ENCODE measurements around the gene ATXN1.

DNA sequence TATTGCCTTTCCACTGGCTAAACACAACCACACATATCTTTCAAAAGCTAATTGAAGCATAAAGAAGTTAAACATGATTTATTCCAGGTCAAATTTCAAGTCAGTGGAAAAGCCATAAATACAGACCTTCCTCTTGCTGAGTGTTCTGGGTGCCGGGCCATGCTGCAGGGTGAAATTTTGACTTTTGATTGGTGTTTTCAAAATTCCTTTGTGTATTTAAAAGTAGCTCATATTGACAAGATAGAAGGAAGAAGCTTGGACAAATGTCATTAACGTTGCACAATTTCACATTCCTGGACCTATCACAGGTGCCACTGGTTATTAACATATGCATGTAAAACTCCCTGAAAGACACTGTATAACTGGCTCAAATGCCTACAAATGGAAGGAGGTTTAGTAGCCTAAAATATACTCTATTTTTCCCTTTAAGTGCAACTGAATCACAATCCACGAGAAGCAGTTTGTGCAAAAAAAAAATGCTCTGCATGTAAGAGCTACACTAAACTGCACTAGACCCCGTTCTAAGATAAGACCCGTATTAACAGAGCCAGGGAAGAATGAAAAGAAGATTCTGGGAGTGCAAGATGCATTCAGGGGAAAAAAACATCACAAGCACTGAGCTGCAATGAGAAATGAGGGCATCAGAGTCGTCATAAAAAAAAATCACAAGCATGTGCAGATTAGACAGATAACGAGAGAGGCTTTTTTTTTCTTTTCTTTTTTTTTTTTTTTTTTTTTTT is 30.4 kb downstream of the ATXN1 start:
- TF ChIP-seq POLR2A (IDR thresholded peaks at IDR 0.05; ENCODE audit: low read length) (no peak), GATA1 (IDR thresholded peaks at IDR 0.05; ENCODE audit: low read depth, low read length) (no peak)
